ENCODE data around the gene IFNW1.

IFNW1 gene

GRCh38 chr9:21096172-21096900, 45.3 kb downstream of the IFNW1 start:
- TF ChIP-seq CTCF (IDR thresholded peaks at IDR 0.05; ENCODE audit: insufficient read depth, low read length) (no peak), SPI1 (IDR thresholded peaks at IDR 0.05; ENCODE audit: borderline replicate concordance, low read depth) (no peak), GABPA (IDR thresholded peaks at IDR 0.05; ENCODE audit: low read depth) (no peak), POLR2AphosphoS5 (IDR thresholded peaks at IDR 0.05; ENCODE audit: low read depth) (no peak), REST (IDR thresholded peaks at IDR 0.05; ENCODE audit: insufficient replicate concordance, low read depth) (no peak)
- H3K27ac ChIP-seq (replicated peaks) = peak overlapping the region; percentile 44
- 0 out of 2 replicates have a peak overlapping the region, but pooled peaks have one; percentile 14 for H3K4me3 ChIP-seq (replicated peaks; ENCODE audit: insufficient read depth, low read length)
- DNase-seq (ENCODE audit: low read depth in 1 of 2, low spot score in 1 of 2) = no peak
- no peaks in the 10 kb centered on the region for H3K27me3 ChIP-seq (ENCODE audit: insufficient read depth, poor library complexity, severe bottlenecking)

- no peak for DNase-seq (ENCODE audit: low read depth in 1 of 2, low spot score in 1 of 2)
- H3K27me3 ChIP-seq (ENCODE audit: insufficient read depth, poor library complexity, severe bottlenecking) = no peaks in the 10 kb centered on the region
- H3K4me3 ChIP-seq (replicated peaks; ENCODE audit: insufficient read depth, low read length) = no peak overlapping the region
- peak overlapping the region; percentile 44 for H3K27ac ChIP-seq (replicated peaks)
- TF ChIP-seq SPI1 (IDR thresholded peaks at IDR 0.05; ENCODE audit: borderline replicate concordance, low read depth) = no peak
- no peak for TF ChIP-seq CTCF (IDR thresholded peaks at IDR 0.05; ENCODE audit: insufficient read depth, low read length)
Observed at GRCh38 chr9:21095561-21095960, 46.1 kb downstream of the IFNW1 start.

All from HL-60 (cell line).